ENCODE measurements around the gene ACTR5.

The ACTR5 gene

GRCh38 chr20:38732981-38733380, 15.3 kb upstream of the ACTR5 start:
- DNase-seq (ENCODE audit: low read depth), result no peak
- no peak for TF ChIP-seq CTCF (IDR thresholded peaks at IDR 0.05; ENCODE audit: low read depth, low read length, missing control alignments)
- in situ Hi-C loops (cut with HindIII; ENCODE audit: low sequenced_read_pairs), result no loop called here
- no peak overlapping the region for H3K4me3 ChIP-seq (ENCODE audit: low read depth, low read length)

- DNase-seq (ENCODE audit: low read depth), result no peak
- no peak for TF ChIP-seq CTCF (IDR thresholded peaks at IDR 0.05; ENCODE audit: low read depth, low read length, missing control alignments)
- no peak overlapping the region for H3K4me3 ChIP-seq (ENCODE audit: low read depth, low read length)
- in situ Hi-C loops (cut with HindIII; ENCODE audit: low sequenced_read_pairs), result no loop called here
Measured at GRCh38 chr20:38735172-38735571, 13.1 kb upstream of the ACTR5 start.

- in situ Hi-C loops (cut with HindIII; ENCODE audit: low sequenced_read_pairs), result no loop called here
- no peak for TF ChIP-seq CTCF (IDR thresholded peaks at IDR 0.05; ENCODE audit: low read depth, low read length, missing control alignments)
- no peak for DNase-seq (ENCODE audit: low read depth)
- H3K4me3 ChIP-seq (ENCODE audit: low read depth, low read length), result no peak overlapping the region
Measured at GRCh38 chr20:38737887-38738286, 10.4 kb upstream of the ACTR5 start.

GRCh38 chr20:38745757-38746156, 2.5 kb upstream of the ACTR5 start:
- H3K4me3 ChIP-seq (ENCODE audit: low read depth, low read length), result no peak overlapping the region
- in situ Hi-C loops (cut with HindIII; ENCODE audit: low sequenced_read_pairs), result no loop called here
- no peak for TF ChIP-seq CTCF (IDR thresholded peaks at IDR 0.05; ENCODE audit: low read depth, low read length, missing control alignments)
- DNase-seq (ENCODE audit: low read depth), result no peak

GRCh38 chr20:38747495-38748096, 664 bp upstream of the ACTR5 start:
- TF ChIP-seq CTCF (IDR thresholded peaks at IDR 0.05; ENCODE audit: low read depth, low read length, missing control alignments), result no peak
- in situ Hi-C loops (cut with HindIII; ENCODE audit: low sequenced_read_pairs), result no loop called here
- peak overlapping the region; percentile 84 for H3K4me3 ChIP-seq (ENCODE audit: low read depth, low read length)
- DNase-seq (ENCODE audit: low read depth), result no peak

- in situ Hi-C loops (cut with HindIII; ENCODE audit: low sequenced_read_pairs), result no loop called here
- no peak for DNase-seq (ENCODE audit: low read depth)
- peak overlapping the region; percentile 84 for H3K4me3 ChIP-seq (ENCODE audit: low read depth, low read length)
- TF ChIP-seq CTCF (IDR thresholded peaks at IDR 0.05; ENCODE audit: low read depth, low read length, missing control alignments), result no peak
Measured at GRCh38 chr20:38748861-38749149, 545 bp downstream of the ACTR5 start.

Data from astrocyte of the cerebellum (primary cell).